Motor neuron (in vitro differentiated cells): ENCODE measurements around the gene ITPR1. TPM values are rescaled to one million over a fixed set of nuclear protein-coding genes. Genes with fewer than 3 reads are reported as not detected.

Source experiments
- ATAC-seq, 8 experiments: fragments of 200-7000 bp; cut with Tn5 transposase; replicated peaks in 6 of 8; 2 replicates each; pipeline ENCODE4 v1.8.0; 2021; ENCODE audit warnings: mild to moderate bottlenecking in 8 of 8, moderate library complexity in 8 of 8
- H3K27ac ChIP-seq, 2 donors: fragments of 250-450 bp; sonication (Bioruptor Pico); 2 replicates each; pipeline ENCODE4 v1.9.0; 2021; ENCODE audit warnings: antibody characterized with exemption in 2 of 2, mild to moderate bottlenecking in 2 of 2, moderate library complexity in 1 of 2
- H3K4me1 ChIP-seq, 2 donors: fragments of 250-450 bp; sonication (Bioruptor Pico); replicated peaks in 1 of 2; 2 replicates each; pipeline ENCODE4 v1.6.1; 2021; ENCODE audit warnings: antibody characterized with exemption in 2 of 2, mild to moderate bottlenecking in 2 of 2, moderate library complexity in 1 of 2
- H3K4me3 ChIP-seq, 5 donors: fragments of 250-450 bp; sonication (Bioruptor Pico); 2 replicates each; pipeline ENCODE4 v1.9.0; 2021; ENCODE audit warnings: antibody characterized with exemption in 5 of 5, mild to moderate bottlenecking in 5 of 5, moderate library complexity in 4 of 5
- WGBS, 10 experiments: fragments of 450-650 bp; shearing (Covaris generic); methylation state at CpG; one replicate each; pipeline ENCODE4 v1.0.0; 2022; 5-methylcytosine and 5-hydroxymethylcytosine counted together
- in situ Hi-C, 9 experiments: fragments of 400-800 bp; cut with MboI; loops; one replicate each; pipeline ENCODE4 v1.15.0; 2021; ENCODE audit warnings: low sequenced_read_pairs in 9 of 9, low pct_unique_long_range_greater_than_20kb in 2 of 9; ENCODE audit not compliant: unreplicated experiment in 9 of 9
- total RNA-seq, 8 experiments: library from RNA; unstranded; fragments of 300-600 nt; gene quantifications; 2 replicates each; pipeline versions ENCODE4 v1.2.3 to v1.2.4, GENCODE V29; 2022

Gene ITPR1
- total RNA-seq, 8 experiments from 2014 or later: 2.2 to 167 (median 12.2) TPM

DNA sequence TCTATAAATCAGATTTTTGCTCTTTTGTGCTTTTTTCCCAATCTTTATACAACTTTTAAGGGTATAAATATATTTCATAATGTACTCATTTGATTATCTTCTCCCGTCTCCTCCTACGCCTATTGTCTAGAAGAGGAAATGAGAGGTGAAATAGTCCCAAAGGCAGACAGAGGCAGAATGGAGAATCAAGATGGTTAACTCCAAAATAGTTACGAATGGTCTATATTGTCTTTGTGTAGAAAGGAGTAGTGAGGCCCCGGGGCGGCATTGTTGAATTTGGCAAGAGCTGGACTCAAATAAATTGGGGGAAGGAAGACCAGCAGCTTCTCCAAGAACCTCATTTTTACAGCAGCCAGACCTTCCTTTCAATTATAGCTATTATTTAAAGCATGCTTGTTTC, 23.9 kb downstream of the ITPR1 start:
- Histone ChIP-seq H3K4me1 (peaks cover 3 to 28% of the 10 kb centered on the region in 2 donors), H3K27ac (no peak overlapping the region), H3K4me3 (no peak overlapping the region)
- no peak for ATAC-seq
- 54 to 93% (median 82%) methylated on average over 1 to 5 of the region's 5 CpGs; no CpG with 5 or more reads in 2 of the 10 experiments for WGBS, 10 experiments
- in situ Hi-C loops: no loop called here

DNA sequence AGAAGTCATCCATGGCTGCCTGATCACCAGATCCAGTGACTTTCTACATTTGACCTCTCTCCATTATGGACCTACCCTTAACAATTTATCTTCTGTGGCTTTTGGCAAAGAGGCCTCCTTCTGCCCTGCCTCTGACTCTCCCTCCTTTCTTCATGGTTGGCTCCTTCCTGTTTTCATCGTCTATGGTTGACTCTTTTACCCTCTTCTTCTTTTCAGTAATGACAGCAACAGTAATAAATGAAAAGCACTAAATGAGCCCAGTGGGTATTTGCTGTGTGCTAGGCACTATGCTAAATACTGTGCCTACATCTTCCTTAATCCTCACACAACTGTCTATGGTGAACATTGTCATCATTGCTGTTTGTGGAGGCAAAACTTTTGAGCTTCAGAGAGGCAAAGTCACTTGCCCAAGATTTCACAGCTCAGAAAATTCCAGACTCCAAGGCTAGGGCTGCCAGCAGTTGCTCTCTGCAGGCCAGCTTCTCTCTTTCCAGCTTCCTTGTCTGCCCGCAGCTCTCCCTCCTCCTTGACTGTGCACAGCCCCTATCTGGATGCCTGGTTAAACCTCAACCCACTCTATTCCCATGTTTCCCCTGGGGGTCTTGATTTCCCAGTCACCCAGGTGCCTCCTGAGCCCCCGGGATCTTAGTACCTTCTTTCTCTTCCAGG, 24.6 kb downstream of the ITPR1 start:
- ATAC-seq: no peak
- H3K27ac ChIP-seq: no peak overlapping the region
- 0 to 62% (median 28%) methylated on average over 1 to 3 of the region's 3 CpGs for WGBS, 10 experiments
- H3K4me3 ChIP-seq: no peak overlapping the region
- H3K4me1 ChIP-seq: peaks cover 3 to 28% of the 10 kb centered on the region in 2 donors
- in situ Hi-C loops: no loop called here

DNA sequence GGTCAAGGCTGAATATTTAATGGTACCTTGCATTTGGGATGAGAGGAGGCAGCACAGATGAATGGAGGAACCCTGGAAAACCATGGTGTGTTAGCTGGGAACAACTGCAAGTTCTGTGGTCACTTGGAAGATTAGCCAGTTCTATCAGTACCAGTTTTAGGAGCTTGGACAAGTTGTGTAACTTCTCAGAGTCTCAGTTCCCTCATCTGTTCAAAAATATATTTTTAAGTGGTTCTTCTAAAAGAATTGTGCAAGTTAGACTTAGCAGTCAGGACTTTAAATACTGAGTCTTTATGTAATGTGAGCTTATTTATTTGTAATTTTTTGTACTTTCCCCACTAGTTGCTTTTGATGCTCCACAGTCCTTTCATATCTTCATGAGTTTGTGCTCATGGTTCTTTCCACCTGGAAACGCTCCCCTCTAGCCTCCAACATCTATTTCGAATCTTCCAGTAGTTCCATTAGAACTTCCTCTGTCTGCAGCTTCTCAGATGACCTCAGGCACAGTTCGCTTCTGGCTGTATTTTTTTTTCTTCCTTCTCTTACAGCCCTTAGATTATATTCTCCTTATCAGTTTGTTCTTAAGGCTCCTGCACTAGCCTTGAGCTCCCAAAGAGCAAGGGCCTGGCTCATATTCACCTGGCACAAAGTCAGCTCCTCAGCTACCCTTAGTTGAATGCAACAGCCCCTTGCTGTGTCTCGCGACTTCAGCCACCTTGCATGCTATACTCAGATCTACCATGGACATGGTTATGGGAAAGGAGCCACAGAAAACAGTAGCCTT, 27.1 kb downstream of the ITPR1 start:
- Histone ChIP-seq H3K4me3 (no peak overlapping the region), H3K4me1 (peaks cover 3 to 24% of the 10 kb centered on the region in 2 donors), H3K27ac (no peak overlapping the region)
- 39 to 100% (median 95%) methylated on average over 2 to 5 of the region's 5 CpGs for whole genome bisulfite sequencing, 10 experiments
- in situ Hi-C loops: no loop called here
- ATAC-seq: no peak

DNA sequence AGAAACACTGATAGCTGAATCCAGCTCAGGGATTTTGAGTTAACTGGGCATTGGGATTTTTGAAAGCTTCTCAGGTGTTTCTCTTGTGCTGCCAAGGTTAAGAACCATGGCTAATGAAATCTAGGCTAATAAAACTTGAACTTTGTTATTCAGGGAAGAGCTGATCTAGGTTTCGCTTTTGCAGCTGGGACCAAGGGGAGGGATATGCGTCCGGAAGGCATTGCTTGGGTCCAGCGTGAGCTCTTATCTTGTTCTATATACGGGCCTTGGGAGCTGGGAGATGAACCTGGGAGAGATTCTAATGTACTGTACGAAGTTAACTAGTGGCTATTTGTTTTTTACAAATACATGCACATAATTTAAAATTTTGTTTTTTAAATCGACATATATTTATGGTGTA, 29.8 kb downstream of the ITPR1 start:
- no peak overlapping the region for H3K4me3 ChIP-seq
- H3K4me1 ChIP-seq: no peaks in the 10 kb centered on the region
- no peak for ATAC-seq
- 5 to 100% (median 86%) methylated on average over 2 to 7 of the region's 7 CpGs for WGBS, 10 experiments
- in situ Hi-C loops: no loop called here
- no peak overlapping the region for H3K27ac ChIP-seq

DNA sequence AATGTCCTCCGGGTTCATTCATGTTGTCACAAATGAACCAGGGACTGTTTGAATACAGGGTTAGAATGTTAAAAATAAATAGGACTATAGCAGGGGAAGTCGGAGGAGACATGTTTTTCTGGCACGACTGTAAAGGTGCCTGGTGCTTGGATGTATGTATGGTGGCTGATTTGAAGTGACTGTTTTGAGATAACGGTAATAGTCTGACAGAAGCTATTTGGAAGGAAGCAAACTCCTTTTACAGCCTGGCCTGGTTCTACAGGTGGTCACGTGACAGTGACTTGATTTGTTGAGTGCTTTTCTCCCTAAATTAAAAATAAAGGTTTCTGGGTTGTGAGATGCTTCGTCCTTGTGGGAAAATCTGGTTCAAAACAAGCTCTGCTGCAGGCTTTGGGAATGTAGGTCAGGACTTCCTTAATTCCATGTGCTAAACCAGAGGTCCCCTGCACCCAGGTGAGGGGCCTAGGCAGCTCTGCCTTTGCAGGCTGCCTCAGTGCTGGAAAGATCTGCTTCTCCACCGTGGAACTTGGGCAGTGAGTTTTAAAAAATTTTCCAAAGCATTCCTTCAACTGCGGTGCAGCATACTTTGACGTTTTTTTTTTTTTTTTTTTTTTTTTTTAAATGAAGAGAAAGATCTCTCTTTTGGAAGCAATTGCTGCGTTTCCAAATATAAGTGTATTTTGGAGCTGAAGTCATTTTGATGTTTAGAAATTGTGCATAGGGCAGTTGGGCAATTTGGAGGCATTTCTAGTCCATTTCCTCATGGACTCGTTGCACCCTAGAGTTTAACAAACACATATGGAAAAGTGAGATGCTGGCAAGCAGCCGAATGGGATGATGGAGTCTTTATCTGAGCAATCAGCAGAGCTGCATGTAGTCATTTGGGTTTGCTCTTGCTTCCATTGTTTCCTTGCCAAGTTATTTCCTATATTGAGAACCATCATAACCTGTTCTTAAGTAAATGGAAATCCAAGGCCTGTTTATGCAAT, 30.9 kb downstream of the ITPR1 start:
- in situ Hi-C loops: no loop called here
- peaks cover 0 to 8% of the 10 kb centered on the region in 2 donors for H3K4me1 ChIP-seq
- H3K27ac ChIP-seq: no peak overlapping the region
- no peak overlapping the region for H3K4me3 ChIP-seq
- peak in 3 of 8 experiments; percentile 42 to 45 (median 42) for ATAC-seq
- 2 to 100% (median 79%) methylated on average over 2 to 12 of the region's 12 CpGs for WGBS, 10 experiments

DNA sequence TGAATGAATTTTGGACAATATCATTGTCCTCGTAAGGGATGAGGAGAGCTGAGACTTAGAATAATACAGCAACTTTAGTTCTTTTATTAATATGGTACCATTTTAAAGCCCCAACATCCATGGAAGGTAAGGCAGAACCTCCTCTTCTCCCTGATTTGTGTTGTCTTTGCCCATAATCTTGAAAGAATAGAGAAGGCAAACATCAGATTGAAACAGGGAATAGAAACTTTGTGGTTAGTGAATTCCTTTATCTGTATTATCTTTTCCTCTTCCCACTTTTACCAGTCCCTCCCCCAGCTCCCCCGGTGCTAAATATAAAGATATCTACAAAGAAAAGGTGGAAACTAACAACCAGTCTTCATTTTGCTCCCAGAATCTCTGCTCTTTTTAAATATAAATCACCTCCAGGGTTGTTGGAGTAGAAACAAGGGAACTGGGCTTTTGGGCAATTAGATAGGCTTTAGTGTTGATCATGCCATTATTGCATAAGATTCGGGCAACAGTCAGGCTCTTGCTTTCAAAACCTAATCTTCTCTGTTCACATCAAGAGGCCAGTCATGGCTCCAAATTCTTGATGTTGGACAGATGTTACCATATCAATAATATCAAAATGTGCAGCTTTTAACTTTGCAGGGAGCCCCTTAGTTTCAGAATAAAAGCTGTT, 32.5 kb downstream of the ITPR1 start:
- WGBS, 10 experiments: 41 to 100% (median 85%) methylated on average over 1 to 3 of the region's 3 CpGs; no CpG with 5 or more reads in 2 of the 10 experiments
- in situ Hi-C loops: no loop called here
- no peak for ATAC-seq
- H3K4me1 ChIP-seq: peaks cover 0 to 10% of the 10 kb centered on the region in 2 donors
- no peak overlapping the region for H3K4me3 ChIP-seq
- no peak overlapping the region for H3K27ac ChIP-seq

DNA sequence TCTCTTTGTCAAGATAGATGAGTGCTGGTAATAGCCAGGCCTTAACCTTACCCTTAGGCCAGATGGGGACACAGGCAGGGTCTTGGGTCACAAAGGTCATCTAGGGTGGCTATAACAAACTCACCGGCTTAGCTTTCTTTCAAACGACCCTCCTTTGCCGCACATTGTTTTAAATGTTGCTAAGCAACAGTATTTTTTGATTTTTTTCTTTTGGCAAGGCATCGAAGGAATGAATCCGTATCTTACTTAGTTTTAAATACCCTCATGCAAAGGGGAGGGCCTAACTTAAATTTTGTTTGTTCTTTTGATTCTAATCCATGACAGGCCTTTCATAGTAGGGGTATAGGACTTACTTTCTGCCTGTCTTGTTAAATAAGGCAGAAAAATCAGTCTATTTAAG, 35.2 kb downstream of the ITPR1 start:
- no peak overlapping the region for H3K27ac ChIP-seq
- peaks cover 3 to 15% of the 10 kb centered on the region in 2 donors for H3K4me1 ChIP-seq
- 20 to 77% (median 55%) methylated on average over 2 to 5 of the region's 5 CpGs for WGBS, 10 experiments
- in situ Hi-C loops: no loop called here
- H3K4me3 ChIP-seq: no peak overlapping the region
- no peak for ATAC-seq

DNA sequence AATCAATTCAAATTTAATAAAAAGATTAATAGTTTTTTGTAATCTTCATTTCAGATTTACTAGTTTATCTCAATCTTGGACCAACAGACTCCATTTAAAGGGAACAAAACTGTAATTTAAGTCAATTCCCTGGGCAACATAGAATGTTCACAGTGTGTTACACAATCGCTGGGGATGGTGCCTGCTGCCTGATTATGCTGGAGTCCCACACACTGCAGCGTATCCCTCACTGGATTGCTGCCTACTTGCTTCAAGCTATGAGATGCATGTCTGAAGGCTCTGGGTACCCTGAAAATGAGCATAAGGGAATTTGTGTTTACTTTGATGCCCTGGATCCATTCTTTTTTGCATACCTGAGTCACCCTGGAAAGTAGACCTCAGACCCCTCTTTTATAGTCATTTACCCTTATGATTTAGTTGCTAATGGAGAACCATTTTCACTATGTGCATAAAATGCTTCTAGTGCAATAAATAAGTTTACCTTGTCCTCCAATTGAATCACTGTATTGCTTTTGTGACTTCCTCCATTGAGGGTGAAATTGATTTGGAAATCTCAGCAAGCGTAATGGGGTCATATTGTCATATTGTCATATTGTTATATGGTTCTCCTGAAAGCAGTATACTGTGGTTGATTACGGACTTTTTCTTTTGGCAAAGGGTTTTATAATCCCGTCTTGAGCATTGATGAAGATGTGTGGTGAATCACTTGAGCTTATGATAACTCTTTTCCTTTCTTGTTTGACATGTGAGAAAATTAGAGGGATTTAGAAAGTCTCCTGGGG, 35.9 kb downstream of the ITPR1 start:
- WGBS, 10 experiments: 17 to 100% (median 80%) methylated on average over 1 to 5 of the region's 5 CpGs
- Histone ChIP-seq H3K4me1 (peaks cover 8 to 15% of the 10 kb centered on the region in 2 donors), H3K4me3 (no peak overlapping the region), H3K27ac (no peak overlapping the region)
- ATAC-seq: peak in 5 of 8 experiments; percentile 23 to 64 (median 61)
- in situ Hi-C loops: no loop called here

DNA sequence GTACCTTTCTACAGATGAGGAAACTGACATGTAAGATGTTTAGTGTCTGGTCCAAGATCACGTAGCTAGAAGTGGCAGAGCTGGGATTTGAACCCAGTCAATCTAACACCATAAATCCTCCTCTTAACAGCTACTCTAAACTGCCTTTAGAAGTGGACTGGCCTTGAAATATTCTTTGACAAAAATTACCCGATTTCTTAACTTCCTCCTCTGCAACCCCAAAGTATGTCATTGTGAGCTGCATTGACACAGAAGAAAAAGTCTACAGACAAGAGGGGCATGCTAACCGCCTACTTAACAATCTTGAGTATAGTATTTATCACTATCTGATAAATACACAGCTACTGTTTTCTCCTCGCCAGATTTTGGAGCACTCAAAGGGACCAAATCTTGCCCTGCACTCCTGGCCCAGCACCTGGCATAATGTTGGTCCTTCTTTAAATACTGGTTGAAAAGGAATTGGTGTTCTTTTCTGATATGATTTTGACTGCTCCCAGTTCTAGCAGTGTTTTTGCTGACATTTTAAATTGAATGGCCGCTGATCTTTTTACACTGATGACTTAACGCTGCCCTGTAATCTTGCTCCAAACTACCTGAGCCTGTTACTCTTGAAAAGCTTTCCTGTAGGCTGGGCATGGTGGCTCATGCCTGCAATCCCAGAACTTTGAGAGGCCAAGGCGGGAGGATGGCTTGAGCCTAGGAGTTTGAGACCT, 36.9 kb downstream of the ITPR1 start:
- H3K4me1 ChIP-seq: peaks cover 8 to 15% of the 10 kb centered on the region in 2 donors
- no peak overlapping the region for H3K27ac ChIP-seq
- H3K4me3 ChIP-seq: no peak overlapping the region
- 33 to 97% (median 89%) methylated on average over 1 to 6 of the region's 7 CpGs; no CpG with 5 or more reads in 1 of the 10 experiments for WGBS, 10 experiments
- in situ Hi-C loops: no loop called here
- no peak for ATAC-seq

DNA sequence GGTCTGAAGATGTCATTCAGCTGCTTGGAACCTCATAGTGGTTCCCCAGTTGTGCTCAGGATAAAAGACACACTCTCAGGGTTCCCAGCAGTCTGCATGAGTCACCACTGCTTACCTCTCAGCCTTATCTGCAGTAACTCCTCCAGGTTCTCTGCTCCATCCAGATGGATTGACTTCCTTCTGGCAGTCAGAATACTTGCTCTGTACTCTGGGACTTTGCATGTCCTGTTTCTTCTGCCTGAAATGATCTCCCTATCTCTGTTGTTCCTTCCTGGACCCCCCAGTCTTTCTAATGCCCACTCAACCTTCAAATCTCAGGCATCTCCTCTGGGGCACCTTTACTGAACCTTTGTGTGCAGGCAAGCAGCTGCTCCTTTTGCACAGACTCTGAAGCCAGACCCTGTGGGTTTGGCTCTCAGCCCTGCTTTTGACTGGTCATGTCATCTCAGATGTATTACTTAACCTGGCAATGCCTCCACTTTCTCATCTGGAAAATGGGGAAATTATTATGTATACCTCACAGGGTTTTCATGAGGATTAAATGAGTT, 38.4 kb downstream of the ITPR1 start:
- no peak for ATAC-seq
- Histone ChIP-seq H3K4me3 (no peak overlapping the region), H3K4me1 (peaks cover 8 to 15% of the 10 kb centered on the region in 2 donors), H3K27ac (no peak overlapping the region)
- in situ Hi-C loops: no loop called here

DNA sequence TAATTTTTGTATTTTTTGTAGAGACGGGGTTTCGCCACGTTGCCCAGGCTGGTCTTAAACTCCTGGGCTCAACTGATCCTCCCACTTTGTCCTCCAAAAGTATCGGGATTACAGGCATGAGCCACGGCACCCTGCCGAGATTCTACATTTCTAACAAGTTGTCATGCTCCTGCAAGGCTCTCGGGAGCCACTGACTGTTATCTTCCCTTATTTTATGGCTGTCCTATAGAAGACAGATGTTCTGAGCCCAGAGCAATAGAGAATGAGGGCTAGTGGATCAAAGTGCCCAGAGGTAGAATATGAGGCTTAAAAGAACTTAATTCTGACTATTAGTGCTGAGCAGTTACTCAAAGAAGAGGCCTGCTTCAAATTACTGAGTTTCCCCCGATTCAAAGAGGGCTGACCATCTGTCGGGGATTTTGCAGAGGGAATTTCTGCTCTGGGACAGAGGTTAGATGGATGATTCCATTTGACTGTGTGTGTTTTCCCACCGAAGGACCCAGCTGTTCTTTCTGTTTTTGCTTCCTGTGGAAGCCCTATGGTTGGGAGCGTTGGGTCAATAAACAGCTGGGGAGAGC, 39.5 kb downstream of the ITPR1 start:
- no peak overlapping the region for H3K27ac ChIP-seq
- H3K4me1 ChIP-seq: peaks cover 8 to 15% of the 10 kb centered on the region in 2 donors
- no peak overlapping the region for H3K4me3 ChIP-seq
- in situ Hi-C loops: no loop called here
- 0 to 66% (median 45%) methylated on average over 1 to 11 of the region's 11 CpGs; no CpG with 5 or more reads in 1 of the 10 experiments for WGBS, 10 experiments
- ATAC-seq: no peak
